ENCODE results near the gene ZBTB8OS.
"Not testable (repeated sequence)": the region's sequence is repeated elsewhere in the genome, so short reads cannot be mapped to it uniquely, and the experiment has no call there.

Gene ZBTB8OS

GRCh38 chr1:32650248-32650751, at the start of gene ZBTB8OS:
Gene ZBTB8OS (minus strand): TSS chr1:32650550. CDS start chr1:32650529, 21 bp downstream.
- peaks cover 37% of the 10 kb centered on the region for H3K4me1 Mint-ChIP-seq (ENCODE audit: low read depth)

GRCh38 chr1:32696996-32697395, 46.6 kb upstream of the ZBTB8OS start:
- not testable (repeated sequence) for H3K36me3 Mint-ChIP-seq (ENCODE audit: low read depth); H3K27ac Mint-ChIP-seq; H3K9me3 Mint-ChIP-seq; H3K4me1 Mint-ChIP-seq (ENCODE audit: low read depth); H3K4me3 Mint-ChIP-seq
- peaks cover 25% of the 10 kb centered on the region for H3K27me3 Mint-ChIP-seq (ENCODE audit: low read depth)

More at GRCh38 chr1:32650248-32650751, at the start of gene ZBTB8OS:
- Mint-ChIP-seq H3K36me3 (ENCODE audit: low read depth) (peaks cover 35% of the 10 kb centered on the region), H3K27me3 (ENCODE audit: low read depth) (no peaks in the 10 kb centered on the region), H3K4me3 (peak within 1 kb of the TSS; percentile 90), H3K27ac (peak within 1 kb of the TSS; percentile 98), H3K9me3 (no peaks in the 10 kb centered on the region)

DNA sequence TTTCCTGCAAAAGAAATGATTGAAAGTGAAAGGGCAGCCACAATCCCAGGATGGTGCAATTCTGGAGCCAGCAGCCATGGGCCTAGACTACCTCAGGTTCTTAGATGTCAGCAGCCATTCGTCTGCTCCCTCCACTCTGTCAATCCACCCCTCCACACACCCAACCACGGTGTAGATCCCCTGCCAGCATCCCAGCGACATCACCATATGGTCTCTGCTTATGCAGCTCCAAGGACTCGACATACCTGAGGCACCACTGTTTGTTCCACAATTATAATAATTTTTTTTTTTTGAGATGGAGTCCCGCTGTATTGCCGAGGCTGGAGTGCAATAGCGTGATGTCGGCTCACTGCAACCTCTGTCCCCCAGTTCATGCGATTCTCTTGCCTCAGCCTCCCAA, 45.7 kb upstream of the ZBTB8OS start:
- no peak overlapping the region for H3K27ac Mint-ChIP-seq
- peaks cover 3% of the 10 kb centered on the region for H3K4me1 Mint-ChIP-seq (ENCODE audit: low read depth)
- no peaks in the 10 kb centered on the region for H3K36me3 Mint-ChIP-seq (ENCODE audit: low read depth)
- no peak overlapping the region for H3K4me3 Mint-ChIP-seq
- H3K9me3 Mint-ChIP-seq, result no peaks in the 10 kb centered on the region
- H3K27me3 Mint-ChIP-seq (ENCODE audit: low read depth), result peaks cover 15% of the 10 kb centered on the region

DNA sequence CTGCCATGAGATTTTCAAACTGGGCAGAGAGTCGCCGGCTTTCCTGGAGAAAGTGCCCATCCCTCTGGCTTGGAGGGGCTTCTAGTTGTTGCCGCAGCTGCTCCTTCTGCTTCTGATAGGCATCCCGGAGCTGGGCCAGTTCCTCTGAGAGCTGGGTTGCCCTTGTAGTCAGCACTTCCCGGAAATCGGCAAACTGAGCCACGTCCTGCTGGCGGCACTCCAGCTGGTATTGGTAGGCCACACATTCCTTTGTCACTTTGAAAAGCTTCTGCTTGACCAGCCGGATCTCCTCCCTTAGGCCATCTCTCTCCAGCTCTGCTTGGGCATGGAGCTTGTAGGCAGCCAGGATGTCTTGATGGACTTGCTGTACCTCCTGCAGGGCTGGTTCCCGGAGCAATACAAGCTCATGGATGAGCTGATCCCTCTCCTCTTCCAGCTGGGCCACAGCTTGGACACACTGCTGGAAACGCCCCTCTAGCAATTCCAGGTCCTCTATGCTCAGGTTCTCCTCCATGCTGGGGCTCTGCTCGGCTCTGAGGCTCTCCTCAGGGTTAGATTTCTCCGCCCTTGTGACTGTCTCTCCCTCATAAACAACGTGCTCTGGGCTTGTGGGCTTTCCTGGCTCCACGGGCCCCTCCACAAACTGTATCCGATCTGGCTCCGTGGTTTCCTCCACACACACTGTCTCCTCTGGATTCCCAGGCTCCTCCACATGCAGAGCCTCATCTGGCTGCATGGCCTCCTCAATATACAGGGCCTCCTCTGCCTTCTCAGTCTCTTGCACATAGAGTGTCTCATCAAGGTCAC, 45.0 kb upstream of the ZBTB8OS start:
- Mint-ChIP-seq H3K4me3 (no peak overlapping the region), H3K36me3 (ENCODE audit: low read depth) (no peaks in the 10 kb centered on the region), H3K27ac (no peak overlapping the region), H3K27me3 (ENCODE audit: low read depth) (peaks cover 9% of the 10 kb centered on the region), H3K9me3 (no peaks in the 10 kb centered on the region), H3K4me1 (ENCODE audit: low read depth) (peaks cover 3% of the 10 kb centered on the region)

DNA sequence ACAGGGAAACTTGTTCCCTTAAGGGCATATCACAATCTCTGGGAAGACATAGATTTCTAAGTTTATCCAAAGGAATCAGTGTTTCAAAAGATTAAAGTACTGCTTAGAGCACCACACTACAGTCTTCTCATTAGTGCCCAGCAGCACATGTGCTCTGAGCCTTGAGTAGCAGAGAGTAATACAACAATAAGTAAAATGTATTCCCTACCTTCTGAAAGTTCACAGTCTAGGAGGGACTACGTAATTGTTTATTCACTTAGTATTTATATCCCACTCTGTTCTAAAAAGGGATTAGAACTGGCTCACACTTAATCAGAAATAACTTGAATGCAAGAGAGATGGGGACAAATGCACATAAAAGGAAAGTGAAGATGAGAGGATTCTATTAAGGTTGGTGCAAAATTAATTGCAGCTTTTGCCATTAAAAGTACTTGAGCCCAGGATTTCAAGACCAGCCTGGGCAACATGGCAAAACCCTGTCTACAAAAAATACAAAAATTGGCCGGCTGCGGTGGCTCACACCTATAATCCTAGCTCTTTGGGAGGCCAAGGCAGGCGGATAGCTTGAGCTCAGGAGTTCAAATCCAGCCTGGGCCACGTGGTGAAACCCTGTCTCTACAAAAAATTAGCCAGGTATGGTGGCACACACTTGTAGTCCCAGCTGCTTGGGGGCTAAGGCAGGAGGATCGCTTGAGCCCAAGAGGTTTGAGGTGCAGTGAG, 43.3 kb upstream of the ZBTB8OS start:
- Mint-ChIP-seq H3K4me1 (ENCODE audit: low read depth) (peaks cover 3% of the 10 kb centered on the region), H3K27me3 (ENCODE audit: low read depth) (no peaks in the 10 kb centered on the region), H3K4me3 (no peak overlapping the region), H3K27ac (no peak overlapping the region), H3K36me3 (ENCODE audit: low read depth) (no peaks in the 10 kb centered on the region), H3K9me3 (no peaks in the 10 kb centered on the region)

GRCh38 chr1:32686387-32686786, 36.0 kb upstream of the ZBTB8OS start:
- no peak overlapping the region for H3K4me3 Mint-ChIP-seq
- H3K9me3 Mint-ChIP-seq, result no peaks in the 10 kb centered on the region
- H3K4me1 Mint-ChIP-seq (ENCODE audit: low read depth), result peaks cover 2% of the 10 kb centered on the region
- no peaks in the 10 kb centered on the region for H3K27me3 Mint-ChIP-seq (ENCODE audit: low read depth)
- H3K36me3 Mint-ChIP-seq (ENCODE audit: low read depth), result peaks cover 17% of the 10 kb centered on the region
- H3K27ac Mint-ChIP-seq, result no peak overlapping the region

- Mint-ChIP-seq H3K27me3 (ENCODE audit: low read depth) (no peaks in the 10 kb centered on the region), H3K4me3 (no peak overlapping the region), H3K27ac (no peak overlapping the region), H3K4me1 (ENCODE audit: low read depth) (peaks cover 2% of the 10 kb centered on the region), H3K9me3 (no peaks in the 10 kb centered on the region), H3K36me3 (ENCODE audit: low read depth) (peaks cover 25% of the 10 kb centered on the region)
Measured at GRCh38 chr1:32685498-32685897, 35.1 kb upstream of the ZBTB8OS start.

DNA sequence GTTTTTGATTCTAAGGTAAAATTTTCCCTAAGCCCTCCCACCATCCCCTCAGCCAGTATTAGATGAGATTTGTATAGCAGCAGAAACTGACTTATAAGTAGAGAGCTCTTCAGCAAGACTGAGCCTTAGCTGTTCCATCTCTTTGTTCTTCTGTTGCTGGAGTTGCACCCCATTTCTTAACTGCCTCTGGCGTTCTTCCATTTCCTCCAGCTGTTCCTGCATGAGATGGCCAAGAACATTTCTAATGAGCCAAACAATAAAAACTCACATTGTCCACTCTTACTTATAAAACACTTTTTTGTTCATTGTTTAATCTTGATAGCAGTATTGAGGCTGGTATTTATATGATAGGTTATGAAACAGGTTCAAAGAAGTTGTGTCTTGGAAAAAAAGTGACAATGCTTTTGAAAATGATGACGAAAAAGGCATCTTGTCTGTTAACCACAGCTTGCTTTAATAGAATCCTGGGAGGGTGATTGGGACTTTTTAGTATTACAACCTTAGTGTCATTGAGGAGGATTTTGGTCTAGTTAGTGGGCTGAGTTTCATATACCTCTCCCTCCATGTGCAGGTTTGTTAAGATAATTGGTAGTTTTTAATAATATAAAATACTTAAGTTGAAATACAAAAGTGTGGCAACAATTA, 33.9 kb upstream of the ZBTB8OS start:
- H3K4me1 Mint-ChIP-seq (ENCODE audit: low read depth), result peaks cover 2% of the 10 kb centered on the region
- H3K27me3 Mint-ChIP-seq (ENCODE audit: low read depth), result no peaks in the 10 kb centered on the region
- H3K36me3 Mint-ChIP-seq (ENCODE audit: low read depth), result peaks cover 35% of the 10 kb centered on the region
- H3K27ac Mint-ChIP-seq, result no peak overlapping the region
- no peak overlapping the region for H3K4me3 Mint-ChIP-seq
- H3K9me3 Mint-ChIP-seq, result no peaks in the 10 kb centered on the region

DNA sequence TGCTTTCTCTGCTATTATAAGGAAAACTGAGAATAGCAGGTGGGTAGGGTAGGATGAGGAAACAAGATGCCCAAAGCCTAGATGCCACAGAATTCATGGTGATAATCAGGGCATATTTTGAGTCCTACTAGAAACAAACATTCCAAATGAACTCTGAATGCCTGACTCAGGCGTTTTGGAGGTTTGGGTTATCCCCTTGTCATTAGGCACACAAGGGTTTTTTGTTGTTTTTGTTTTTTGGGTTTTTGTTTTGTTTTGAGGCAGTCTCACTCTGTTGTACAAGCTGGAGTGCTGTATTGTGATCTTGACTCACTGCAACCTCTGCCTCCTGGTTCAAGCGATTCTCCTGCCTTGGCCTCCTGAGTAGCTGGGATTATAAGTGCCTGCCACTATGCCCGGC, 33.0 kb upstream of the ZBTB8OS start:
- Mint-ChIP-seq H3K4me3 (no peak overlapping the region), H3K27ac (no peak overlapping the region), H3K36me3 (ENCODE audit: low read depth) (peaks cover 36% of the 10 kb centered on the region)

DNA sequence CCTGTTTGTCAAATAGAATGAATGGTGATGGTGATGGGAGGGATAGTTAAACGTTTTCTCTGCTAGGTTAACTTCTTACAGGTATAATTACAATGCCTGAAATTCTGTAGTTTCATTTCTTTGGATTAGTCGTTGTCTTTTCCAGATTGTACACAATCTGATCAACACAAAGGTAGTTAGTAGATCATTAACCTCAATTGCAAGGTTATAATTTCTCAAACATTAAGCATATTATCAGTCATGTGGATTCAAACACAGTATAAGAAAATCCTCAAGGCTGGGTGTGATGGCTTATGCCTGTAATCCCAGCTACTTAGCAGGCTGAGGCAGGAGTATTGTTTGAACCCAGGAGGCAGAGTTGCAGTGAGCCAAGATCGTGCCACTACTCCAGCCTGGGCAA, 31.6 kb upstream of the ZBTB8OS start:
- Mint-ChIP-seq H3K36me3 (ENCODE audit: low read depth) (peaks cover 44% of the 10 kb centered on the region), H3K9me3 (no peaks in the 10 kb centered on the region), H3K4me1 (ENCODE audit: low read depth) (peaks cover 2% of the 10 kb centered on the region), H3K4me3 (no peak overlapping the region), H3K27ac (no peak overlapping the region), H3K27me3 (ENCODE audit: low read depth) (no peaks in the 10 kb centered on the region)

More for the DNA sequence above, 33.0 kb upstream of the ZBTB8OS start:
- Mint-ChIP-seq H3K9me3 (no peaks in the 10 kb centered on the region), H3K4me1 (ENCODE audit: low read depth) (peaks cover 2% of the 10 kb centered on the region), H3K27me3 (ENCODE audit: low read depth) (no peaks in the 10 kb centered on the region)

GRCh38 chr1:32681509-32681908, 31.2 kb upstream of the ZBTB8OS start:
- Mint-ChIP-seq H3K36me3 (ENCODE audit: low read depth) (peaks cover 46% of the 10 kb centered on the region), H3K27ac (no peak overlapping the region), H3K9me3 (no peaks in the 10 kb centered on the region), H3K27me3 (ENCODE audit: low read depth) (no peaks in the 10 kb centered on the region), H3K4me1 (ENCODE audit: low read depth) (peaks cover 2% of the 10 kb centered on the region), H3K4me3 (no peak overlapping the region)

GRCh38 chr1:32680642-32681041, 30.3 kb upstream of the ZBTB8OS start:
- Mint-ChIP-seq H3K27ac (no peak overlapping the region), H3K36me3 (ENCODE audit: low read depth) (peaks cover 46% of the 10 kb centered on the region), H3K9me3 (no peaks in the 10 kb centered on the region), H3K4me3 (no peak overlapping the region), H3K27me3 (ENCODE audit: low read depth) (no peaks in the 10 kb centered on the region), H3K4me1 (ENCODE audit: low read depth) (peaks cover 2% of the 10 kb centered on the region)

- not testable (repeated sequence) for H3K4me1 Mint-ChIP-seq (ENCODE audit: low read depth); H3K27ac Mint-ChIP-seq; H3K9me3 Mint-ChIP-seq; H3K27me3 Mint-ChIP-seq (ENCODE audit: low read depth); H3K4me3 Mint-ChIP-seq
- peaks cover 44% of the 10 kb centered on the region for H3K36me3 Mint-ChIP-seq (ENCODE audit: low read depth)
Measured at GRCh38 chr1:32679993-32680392, 29.6 kb upstream of the ZBTB8OS start.

GRCh38 chr1:32676945-32677344, 26.6 kb upstream of the ZBTB8OS start:
- Mint-ChIP-seq H3K36me3 (ENCODE audit: low read depth) (peaks cover 54% of the 10 kb centered on the region), H3K27me3 (ENCODE audit: low read depth) (no peaks in the 10 kb centered on the region), H3K9me3 (no peaks in the 10 kb centered on the region), H3K27ac (no peak overlapping the region), H3K4me1 (ENCODE audit: low read depth) (peaks cover 4% of the 10 kb centered on the region), H3K4me3 (no peak overlapping the region)

Data from T-helper 1 cell treated with Interleukin-12 subunit alpha and Interleukin-12 subunit beta and Interleukin-4 antibody, amounts not matched to agents 30 μg/mL and 1 μg/mL, for 36 hours (primary cell).